COR-L47 (cell line): ENCODE measurements around the gene KRTAP19-6.
A peak's percentile ranks its signal among the peaks of the same experiment; 100 is the strongest.

Experiments used
- DNase-seq: peaks from one replicate; lab custom pipeline; 2025; lab: John Stamatoyannopoulos, UW

The KRTAP19-6 gene, protein sequence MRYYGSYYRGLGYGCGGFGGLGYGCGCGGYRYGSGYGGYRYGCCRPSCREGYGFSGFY

DNA sequence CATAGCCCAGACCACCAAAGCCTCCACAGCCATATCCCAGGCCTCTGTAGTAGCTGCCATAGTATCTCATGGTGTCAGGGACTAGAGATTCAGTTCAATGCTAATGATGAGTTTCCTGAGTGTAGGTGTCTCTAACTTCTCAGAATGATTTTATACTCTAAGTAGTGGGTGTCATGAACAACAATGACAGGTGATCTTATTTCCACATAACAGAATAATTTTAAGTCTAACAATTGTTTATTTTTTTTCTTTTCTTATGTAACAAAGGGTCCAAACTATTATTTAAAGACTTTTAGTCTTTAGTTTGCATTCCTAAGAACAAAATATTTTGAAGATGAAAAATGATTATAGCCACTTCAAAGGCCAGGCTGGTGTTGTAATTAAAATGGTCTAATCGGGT lies at the start of gene KRTAP19-6:
TSS of gene KRTAP19-6 (minus strand) at position 101 of the 400 bp plus-strand sequence. CDS start at position 70, 31 bp downstream.
- no peak for DNase-seq

DNA sequence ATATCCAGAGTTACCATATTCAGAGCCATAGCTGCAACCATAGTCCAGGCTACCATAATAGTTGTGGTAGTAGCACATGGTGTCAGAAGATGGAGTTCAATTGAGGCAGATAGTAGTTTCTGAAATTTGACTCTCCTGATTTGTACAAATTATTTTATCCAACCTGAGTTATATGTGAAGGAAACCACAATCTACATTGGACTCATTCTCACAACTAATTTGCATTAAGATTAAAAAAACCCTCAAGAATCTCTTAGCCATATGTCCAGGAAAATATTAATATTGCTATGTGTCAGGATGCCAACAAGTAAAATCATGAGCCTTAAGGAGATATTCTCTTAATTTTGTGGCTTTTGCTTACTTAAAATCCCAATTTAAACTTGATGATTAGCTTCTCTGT lies 48.6 kb upstream of the KRTAP19-6 start, which contains the start of gene KRTAP22-2:
TSS of gene KRTAP22-2 (minus strand) at position 101 of the 400 bp plus-strand sequence.
- no peak for DNase-seq

DNA sequence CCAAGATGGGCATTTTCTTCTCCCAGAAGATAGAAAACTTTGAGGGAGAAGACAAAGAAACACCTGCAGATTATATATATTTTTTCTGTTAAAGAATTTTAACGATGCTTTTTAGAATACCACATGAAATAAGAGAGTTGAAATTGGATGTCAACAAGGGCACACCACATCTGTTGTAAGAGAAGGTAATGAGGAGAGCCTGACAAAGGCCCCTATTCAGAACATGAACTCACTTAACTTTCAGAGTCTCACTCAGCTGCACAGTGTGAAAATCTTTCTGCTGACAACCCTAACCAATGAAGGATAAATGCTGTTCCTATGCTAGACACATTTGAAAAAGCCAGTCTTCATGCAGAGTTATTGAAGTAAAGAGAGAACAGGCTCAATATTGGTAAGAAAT lies 41.2 kb upstream of the KRTAP19-6 start:
- no peak for DNase-seq

DNA sequence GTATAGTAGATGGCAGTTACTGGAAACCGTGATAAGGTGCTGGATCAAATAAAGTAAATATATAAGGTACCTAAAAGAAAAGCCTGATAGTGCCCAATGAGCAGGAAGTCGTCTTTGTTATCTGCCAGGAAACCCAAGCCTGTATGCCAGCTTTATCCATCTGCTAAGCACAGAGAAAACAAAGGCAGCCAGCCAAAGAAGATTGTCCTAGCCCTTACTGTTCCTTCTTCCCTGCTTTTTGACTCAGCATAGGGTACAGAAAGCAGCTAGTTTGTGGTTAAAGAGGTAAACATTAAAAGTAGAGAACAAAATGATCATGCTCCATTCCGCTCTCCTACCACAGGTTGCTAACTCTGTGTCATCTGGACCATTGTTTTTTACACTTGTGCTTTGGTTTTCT lies 38.5 kb upstream of the KRTAP19-6 start:
- no peak for DNase-seq

DNA sequence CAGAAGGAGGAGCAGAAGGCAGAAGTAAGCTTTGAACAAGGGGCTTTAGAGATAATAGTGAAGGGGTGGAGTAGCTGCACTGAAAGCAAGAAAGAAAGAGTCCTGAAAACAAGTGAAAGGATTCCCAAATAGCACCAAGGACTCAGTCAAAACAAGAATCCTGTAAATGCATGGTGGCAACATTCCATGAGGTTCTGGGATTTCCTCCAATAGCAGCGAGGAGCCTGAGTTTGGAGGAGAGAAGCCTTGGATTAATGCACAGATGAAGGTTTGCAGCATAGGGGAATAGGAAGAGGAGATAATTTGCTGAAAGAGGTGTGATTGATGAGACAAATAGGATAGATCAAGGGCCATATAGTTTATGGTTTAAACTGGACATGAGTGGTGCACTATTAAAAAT lies 37.7 kb upstream of the KRTAP19-6 start:
- no peak for DNase-seq

DNA sequence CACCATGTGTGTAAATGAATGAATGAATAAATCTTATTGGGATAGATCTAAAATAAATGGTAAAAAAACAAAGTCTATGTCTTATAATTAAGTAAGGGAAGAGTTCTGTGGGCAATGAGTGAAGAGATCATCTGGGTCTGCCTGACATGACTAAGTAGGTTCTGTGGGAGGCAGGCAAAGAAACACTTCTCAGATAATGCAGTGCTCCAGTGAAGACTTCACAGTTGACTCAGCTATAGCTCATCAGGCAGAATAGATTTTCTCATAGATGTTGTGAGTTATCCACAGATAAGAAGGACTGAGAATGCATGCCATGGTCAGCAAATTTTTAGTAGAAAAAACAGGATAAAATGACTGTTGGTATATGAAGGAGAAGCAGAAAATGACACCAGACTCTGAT lies 36.1 kb upstream of the KRTAP19-6 start:
- no peak for DNase-seq

DNA sequence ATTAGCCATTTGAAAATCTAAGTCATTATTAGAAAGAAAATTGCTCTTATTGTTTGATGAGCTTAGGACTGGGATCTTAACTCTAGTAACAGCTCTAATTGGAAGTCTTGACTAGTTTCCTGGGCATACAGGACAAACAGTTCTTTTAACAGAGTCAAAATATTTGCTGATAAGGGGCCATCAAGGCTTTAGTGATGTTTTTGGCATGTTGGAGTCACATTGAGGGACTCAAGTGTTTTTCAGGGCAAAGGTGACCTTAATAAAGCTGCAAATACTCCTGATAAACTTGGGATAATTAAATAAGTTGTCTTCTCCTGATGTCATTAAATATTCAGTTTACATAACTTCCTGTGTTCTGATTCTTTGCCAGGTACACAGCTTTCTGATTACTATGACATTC lies 26.0 kb upstream of the KRTAP19-6 start:
- no peak for DNase-seq

DNA sequence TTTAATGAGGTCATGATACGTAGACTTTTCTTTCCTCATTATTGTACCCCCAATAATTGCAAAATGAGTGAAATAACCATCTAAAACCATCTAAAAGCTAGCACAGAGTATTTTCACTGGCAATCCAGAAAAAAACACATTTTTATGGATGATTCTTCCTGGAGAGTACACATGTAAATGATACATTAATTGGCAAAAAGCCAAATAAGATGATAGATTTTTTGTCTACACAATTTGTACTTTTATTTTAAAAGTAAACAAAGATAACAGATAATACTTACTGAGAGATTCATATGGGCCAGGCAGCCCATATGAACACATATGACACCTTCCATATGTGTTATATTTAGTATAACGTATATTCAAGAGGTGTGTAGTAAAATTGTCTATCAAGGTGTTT lies 22.0 kb upstream of the KRTAP19-6 start:
- DNase-seq: no peak

DNA sequence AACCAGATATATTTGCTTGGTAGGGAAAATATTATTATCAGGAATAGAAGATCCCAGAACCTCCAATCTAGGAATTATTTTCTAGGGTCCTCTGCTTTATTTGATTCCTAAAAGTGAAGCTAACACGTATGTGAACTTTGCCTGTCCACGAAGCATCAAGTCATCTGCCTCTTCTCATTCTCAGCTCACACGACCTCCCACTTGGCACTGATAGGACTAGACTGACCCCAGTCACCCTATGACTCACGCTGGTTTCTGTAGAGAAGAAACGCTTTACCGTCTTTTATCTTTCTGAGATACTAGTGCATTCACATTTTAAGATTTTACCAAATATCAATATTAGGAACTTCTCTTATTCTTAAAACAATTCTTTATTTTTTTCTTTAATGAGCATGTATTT lies 21.4 kb upstream of the KRTAP19-6 start:
- DNase-seq: no peak

DNA sequence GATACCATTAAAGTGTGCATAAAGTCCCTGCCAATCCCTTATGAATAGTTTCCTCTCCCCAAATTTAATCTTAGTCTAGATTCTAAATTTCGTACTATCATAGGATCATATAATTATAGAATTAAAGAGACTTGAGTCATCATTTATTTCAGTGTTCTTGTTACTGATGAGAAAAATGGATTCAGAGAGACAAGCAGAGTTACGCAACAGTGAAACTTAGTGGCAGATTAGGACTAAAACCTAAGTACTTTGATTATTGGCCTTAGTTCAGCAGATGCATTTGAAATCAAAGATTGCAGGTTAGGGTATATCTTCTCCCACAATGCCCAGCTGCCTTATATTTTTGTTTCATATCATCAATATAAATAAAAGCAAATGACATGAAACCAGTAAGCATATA lies 20.3 kb upstream of the KRTAP19-6 start:
- no peak for DNase-seq

DNA sequence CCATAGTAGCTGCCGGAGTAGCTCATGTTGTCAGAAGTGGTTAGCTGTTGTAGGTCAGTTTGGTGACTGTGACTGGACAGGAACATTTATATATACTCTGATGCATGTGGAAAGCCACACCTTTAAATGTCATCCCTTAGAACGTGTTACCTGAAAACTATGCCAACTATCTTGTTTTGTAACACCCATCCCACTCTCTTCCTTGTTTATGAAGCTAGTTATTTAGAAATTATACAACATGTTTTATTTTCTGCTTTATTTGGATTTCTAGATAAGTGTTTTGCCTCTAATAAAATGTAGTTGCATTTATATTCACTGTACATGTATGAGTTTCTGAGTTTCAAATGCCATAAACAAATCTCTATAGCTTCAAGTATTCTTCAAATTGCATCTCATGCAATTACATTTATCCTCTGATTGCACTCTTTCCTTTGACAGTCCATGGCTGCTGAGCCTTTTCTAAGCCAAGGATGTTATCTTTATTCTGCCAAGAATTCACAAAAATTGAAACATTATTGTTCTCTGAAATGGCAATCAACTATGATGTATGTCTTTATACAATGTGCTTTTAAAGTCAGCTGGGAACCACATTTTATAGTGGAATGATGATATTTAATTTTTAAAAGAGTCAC lies 19.7 kb upstream of the KRTAP19-6 start, which contains the start of gene KRTAP19-7:
TSS of gene KRTAP19-7 (minus strand) at position 51 of the 632 bp plus-strand sequence. CDS start at position 26, 25 bp downstream.
- DNase-seq: no peak

DNA sequence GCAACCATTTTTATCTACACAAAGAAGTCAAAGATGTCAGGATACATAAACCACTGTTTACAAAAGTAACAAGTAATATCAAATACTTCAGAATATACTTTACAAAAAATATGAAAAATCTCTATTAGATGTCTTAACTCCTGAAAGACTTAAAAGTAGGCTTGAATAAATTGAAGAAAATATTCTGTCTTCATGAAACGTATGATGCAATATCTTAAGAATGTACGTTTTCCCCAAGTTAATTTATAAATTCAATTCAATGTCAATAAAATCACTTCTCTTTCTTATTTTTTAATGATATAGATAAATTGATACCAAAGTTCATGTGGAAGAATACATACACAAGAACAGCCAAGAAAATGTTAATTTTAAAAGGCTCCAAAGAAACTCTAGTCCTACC lies 13.4 kb upstream of the KRTAP19-6 start:
- no peak for DNase-seq

DNA sequence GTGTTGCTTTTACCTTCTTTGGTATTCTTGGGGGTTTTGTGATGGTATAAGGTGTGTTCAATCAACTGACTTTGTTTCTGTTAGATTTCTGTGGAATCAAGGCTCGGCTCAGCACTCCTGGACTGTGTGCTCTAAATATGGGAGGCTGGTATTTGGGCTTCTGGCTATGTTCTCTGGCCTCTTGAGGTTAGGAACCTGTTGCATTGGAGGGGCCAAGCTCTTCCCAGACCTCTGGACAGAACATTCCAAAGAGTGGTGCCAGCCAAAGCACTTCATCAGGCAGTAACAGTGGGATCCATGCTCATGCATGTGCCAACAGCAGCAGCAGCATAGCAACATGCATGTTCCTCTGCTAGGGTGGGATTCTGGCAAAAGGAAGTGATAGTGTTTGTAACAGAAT lies 11.1 kb upstream of the KRTAP19-6 start:
- DNase-seq: no peak

DNA sequence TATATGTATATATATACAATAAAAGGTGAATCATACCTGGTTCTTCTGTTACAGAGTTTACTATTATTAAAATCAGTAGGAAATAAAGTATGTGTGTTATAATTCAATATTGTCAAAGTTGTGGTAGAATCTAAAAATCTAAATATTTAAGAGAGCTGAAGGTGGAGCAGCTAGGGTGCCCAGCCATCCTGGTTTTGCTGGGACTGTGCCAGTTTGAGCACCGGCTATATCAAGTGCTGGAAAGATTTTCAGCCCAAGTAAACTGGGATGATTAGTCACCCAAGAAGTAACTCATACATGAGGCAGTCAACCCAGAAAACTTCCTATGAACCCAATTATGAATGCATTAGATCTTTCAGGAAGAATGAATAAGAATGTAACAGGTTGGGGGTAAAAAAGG lies 22.8 kb downstream of the KRTAP19-6 start:
- no peak for DNase-seq

DNA sequence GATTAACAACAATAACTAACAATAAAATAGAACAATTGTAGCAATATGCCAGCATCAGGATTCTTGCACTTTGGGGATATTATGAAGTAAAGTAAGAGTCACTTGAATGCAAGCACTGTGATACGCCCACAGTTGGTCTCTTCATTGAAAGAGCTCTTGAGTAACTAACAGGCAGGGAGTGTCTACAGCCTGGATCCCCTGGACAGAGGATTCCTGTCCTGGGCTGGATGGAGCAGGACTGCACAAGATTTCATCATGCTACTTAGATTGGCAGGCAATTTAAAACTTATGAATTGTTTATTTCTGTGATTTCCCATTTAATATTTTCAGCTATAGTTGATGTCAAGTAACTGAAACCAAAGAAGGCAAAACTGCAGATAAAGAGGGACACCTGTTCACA lies 26.0 kb downstream of the KRTAP19-6 start:
- no peak for DNase-seq

DNA sequence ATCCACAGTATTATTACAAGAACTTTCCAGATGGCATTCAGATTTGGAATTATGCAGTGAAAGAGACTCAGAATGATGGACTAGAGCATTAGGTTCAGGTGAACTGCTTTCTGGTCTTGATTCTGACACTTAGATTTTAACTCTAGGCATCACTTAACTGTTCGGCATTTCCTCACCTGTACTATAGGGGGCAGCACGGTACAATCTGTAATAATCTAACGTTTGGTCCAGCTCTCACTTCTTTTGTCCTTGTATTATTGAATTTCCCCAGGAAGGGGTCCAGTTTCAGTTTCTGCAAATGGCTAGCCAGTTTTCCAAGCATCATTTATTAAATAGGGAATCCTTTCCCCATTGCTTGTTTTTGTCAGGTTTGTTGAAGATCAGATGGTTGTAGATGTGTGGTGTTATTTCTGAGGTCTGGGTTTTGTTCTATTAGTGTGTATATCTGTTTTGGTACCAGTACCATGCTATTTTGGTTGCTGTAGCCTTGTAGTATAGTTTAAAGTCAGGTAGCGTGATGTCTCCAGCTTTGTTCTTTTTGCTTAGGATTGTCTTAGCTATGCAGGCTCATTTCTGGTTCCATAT lies 36.0 kb downstream of the KRTAP19-6 start:
- DNase-seq: peak; percentile 27

DNA sequence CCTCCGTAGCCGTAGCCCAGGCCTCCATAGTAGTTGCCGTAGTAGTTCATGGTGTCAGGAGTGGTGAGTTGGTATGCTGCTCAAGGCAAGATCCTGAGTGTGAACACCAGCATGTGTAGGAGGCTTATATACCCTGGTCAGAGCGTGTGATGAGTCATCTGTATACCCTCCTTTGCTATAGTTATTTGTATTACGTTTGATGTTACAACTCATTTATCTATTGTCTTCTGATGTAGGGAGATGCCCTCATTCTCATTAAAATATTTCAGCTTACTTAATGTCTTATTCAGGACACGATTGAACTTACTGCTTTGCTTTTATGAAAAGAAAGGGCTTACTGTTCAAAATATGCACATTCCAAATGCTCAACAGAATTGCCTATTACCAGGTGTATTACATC lies 39.6 kb downstream of the KRTAP19-6 start, which contains the start of gene KRTAP19-5:
TSS of gene KRTAP19-5 (minus strand) at position 101 of the 400 bp plus-strand sequence. CDS start at position 50, 51 bp downstream.
- DNase-seq: no peak

DNA sequence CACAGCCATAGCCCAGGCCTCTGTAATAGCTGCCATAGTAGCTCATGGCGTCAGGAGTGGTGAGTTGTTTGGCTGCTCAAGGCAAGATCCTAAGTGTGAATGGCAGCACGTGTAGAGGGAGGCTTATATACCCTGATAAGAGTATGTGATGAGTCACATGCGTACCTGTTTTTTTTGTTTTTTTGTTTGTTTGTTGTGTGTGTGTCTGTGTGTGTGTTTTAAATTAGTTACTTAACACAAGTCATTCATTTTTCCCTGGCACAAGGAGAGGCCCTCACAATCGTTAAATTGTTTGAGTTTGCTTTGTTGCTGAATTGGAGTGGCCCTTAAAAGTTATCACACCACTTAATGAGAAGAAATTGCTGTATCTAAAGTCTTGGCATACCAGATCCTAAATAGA lies 44.6 kb downstream of the KRTAP19-6 start, which contains the start of gene KRTAP19-4:
TSS of gene KRTAP19-4 (minus strand) at position 101 of the 400 bp plus-strand sequence. CDS start at position 46, 55 bp downstream.
- no peak for DNase-seq

DNA sequence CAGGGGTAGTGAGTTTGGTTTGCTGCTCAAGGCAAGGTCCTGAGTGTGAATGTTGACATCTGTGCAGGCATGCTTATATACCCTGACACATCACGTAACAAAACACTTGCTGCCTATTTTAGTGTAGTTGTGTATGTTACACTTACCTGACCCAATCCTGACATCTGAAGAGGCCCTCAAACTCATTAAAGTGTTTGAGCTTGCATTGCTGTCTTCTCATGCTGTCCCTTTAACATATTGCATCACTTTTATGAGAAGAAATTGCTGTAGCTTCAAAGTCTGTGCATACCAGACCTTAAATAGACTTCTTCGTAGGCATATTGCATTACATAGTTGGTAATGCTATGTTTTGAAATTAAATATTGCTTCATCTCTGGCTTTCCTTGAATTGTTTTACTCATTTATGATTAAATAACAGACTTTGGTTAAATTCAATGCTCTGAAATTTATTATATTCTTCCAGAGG lies 49.7 kb downstream of the KRTAP19-6 start, which contains the start of gene KRTAP19-3:
TSS of gene KRTAP19-3 (minus strand) at position 51 of the 466 bp plus-strand sequence. CDS start 56 bp downstream, outside the sequence.
- no peak for DNase-seq
